ENCODE measurements around the gene C4orf54. TPM values are rescaled to one million over a fixed set of nuclear protein-coding genes. Genes with fewer than 3 reads are reported as not detected.
A peak's percentile ranks its signal among the peaks of the same experiment; 100 is the strongest.

The C4orf54 gene
- total RNA-seq, 1 donor from 2014 or later = not detected

DNA sequence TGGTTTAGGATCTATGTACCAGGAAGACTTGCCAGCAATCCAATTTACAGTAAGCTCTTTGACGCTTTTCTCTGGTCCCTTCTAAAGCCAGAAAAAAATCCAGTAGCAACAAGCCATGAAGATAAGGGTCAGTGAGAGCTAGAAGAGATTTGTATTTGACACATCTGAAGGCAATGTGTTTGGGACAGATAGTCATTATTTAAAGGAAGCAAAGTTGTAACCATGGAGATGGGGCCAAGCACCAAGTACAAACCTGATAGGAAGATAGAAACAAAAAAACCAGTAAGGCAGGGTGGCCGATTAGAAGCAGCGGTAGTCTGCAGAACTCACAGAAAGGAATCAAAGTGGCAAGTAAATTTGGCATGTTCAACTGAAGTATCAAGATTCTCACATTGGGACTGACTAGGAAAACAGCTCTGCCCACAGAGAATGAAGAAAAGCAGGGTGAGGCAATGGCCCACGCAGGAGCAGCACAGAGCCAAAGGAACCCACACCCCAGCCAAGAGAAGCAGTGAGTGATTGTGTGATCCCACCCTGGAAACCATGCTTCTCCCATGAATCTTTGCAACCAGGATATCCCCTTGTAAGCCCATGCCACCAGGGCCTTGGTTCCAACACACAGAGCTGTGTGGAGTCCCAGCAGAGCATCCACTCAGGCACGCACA, 12.9 kb upstream of the C4orf54 start:
- H3K9ac ChIP-seq = no peak overlapping the region
- H4K20me1 ChIP-seq (ENCODE audit: low read depth) = no peaks in the 10 kb centered on the region
- no peaks in the 10 kb centered on the region for H3K9me3 ChIP-seq (ENCODE audit: low read depth)
- no peaks in the 10 kb centered on the region for H3K4me1 ChIP-seq
- peaks cover 3% of the 10 kb centered on the region for H3K36me3 Mint-ChIP-seq
- no peaks in the 10 kb centered on the region for H3K27me3 ChIP-seq
- H3F3A ChIP-seq (ENCODE audit: low read depth) = no peaks in the 10 kb centered on the region
- H3K27me3 Mint-ChIP-seq (ENCODE audit: insufficient read depth, low read depth) = no peaks in the 10 kb centered on the region
- H3K27ac Mint-ChIP-seq = no peak overlapping the region
- no peak for TF ChIP-seq EZH2 (IDR thresholded peaks at IDR 0.05)
- no peak for TF ChIP-seq EZH2phosphoT487 (IDR thresholded peaks at IDR 0.05)
- TF ChIP-seq, protein P1, sequence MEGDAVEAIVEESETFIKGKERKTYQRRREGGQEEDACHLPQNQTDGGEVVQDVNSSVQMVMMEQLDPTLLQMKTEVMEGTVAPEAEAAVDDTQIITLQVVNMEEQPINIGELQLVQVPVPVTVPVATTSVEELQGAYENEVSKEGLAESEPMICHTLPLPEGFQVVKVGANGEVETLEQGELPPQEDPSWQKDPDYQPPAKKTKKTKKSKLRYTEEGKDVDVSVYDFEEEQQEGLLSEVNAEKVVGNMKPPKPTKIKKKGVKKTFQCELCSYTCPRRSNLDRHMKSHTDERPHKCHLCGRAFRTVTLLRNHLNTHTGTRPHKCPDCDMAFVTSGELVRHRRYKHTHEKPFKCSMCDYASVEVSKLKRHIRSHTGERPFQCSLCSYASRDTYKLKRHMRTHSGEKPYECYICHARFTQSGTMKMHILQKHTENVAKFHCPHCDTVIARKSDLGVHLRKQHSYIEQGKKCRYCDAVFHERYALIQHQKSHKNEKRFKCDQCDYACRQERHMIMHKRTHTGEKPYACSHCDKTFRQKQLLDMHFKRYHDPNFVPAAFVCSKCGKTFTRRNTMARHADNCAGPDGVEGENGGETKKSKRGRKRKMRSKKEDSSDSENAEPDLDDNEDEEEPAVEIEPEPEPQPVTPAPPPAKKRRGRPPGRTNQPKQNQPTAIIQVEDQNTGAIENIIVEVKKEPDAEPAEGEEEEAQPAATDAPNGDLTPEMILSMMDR (IDR thresholded peaks at IDR 0.05) = no peak
- no peak for DNase-seq (ENCODE audit: low spot score)
- no peak overlapping the region for H3K4me3 ChIP-seq
- H3K4me2 ChIP-seq = no peak overlapping the region
- peaks cover 21% of the 10 kb centered on the region for H3K9me3 Mint-ChIP-seq
- H3K27ac ChIP-seq = no peak overlapping the region
- H3K79me2 ChIP-seq (ENCODE audit: low read depth) = no peaks in the 10 kb centered on the region
- H3K4me1 Mint-ChIP-seq = peaks cover 8% of the 10 kb centered on the region
- H2AFZ ChIP-seq (replicated peaks) = no peak overlapping the region
- H3K4me3 Mint-ChIP-seq = no peak overlapping the region
- no peaks in the 10 kb centered on the region for H3K36me3 ChIP-seq

DNA sequence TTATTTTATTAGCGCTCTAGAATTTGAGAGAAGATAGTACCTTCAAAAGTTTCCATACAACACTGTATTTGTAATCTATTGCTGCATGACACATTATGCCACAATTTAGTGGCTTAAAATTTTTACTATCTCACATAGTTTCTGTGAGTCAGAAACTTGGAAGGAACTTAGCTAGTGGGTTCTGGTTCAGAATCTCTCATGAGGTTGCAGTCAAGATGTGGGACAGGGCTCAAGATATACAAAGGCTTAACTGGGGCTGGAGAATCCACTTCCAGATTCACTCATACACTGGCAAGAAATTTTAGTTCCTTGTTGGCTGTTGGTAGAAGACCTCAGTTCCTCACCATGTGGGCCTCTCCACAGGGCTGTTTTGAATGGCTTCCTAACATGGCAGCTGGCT, 11.5 kb upstream of the C4orf54 start:
- Mint-ChIP-seq H3K27me3 (ENCODE audit: insufficient read depth, low read depth) (no peaks in the 10 kb centered on the region), H3K27ac (no peak overlapping the region), H3K4me1 (peaks cover 17% of the 10 kb centered on the region), H3K36me3 (peaks cover 3% of the 10 kb centered on the region), H3K9me3 (peaks cover 17% of the 10 kb centered on the region), H3K4me3 (no peak overlapping the region)
- Histone ChIP-seq H3K4me1 (no peaks in the 10 kb centered on the region), H3K27me3 (no peaks in the 10 kb centered on the region), H4K20me1 (ENCODE audit: low read depth) (no peaks in the 10 kb centered on the region), H2AFZ (replicated peaks) (no peak overlapping the region), H3K27ac (no peak overlapping the region), H3K36me3 (no peaks in the 10 kb centered on the region), H3K4me3 (no peak overlapping the region), H3K9me3 (ENCODE audit: low read depth) (no peaks in the 10 kb centered on the region), H3K4me2 (no peak overlapping the region), H3F3A (ENCODE audit: low read depth) (no peaks in the 10 kb centered on the region), H3K9ac (no peak overlapping the region), H3K79me2 (ENCODE audit: low read depth) (no peaks in the 10 kb centered on the region)
- no peak for TF ChIP-seq EZH2 (IDR thresholded peaks at IDR 0.05)
- DNase-seq (ENCODE audit: low spot score) = no peak

DNA sequence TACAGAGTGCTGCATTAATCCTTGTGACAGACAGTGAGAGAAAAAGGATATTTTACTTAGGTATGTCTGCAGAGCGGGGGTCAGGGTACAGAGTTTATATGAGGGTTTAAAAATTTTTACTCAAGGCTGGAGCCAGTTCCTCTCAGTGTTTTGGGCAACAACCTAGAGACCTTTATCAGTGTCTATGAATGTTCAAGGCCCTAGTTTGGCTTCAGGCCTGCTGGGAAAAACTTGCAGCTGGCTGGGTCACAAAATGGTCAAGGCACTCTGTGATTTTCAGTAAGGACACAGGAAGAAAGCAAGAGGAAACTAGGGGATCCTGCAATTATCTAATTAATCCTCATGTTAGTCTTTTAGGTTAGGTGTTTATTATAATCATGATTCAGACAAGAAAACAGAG, 10.8 kb upstream of the C4orf54 start:
- H3K79me2 ChIP-seq (ENCODE audit: low read depth) = no peaks in the 10 kb centered on the region
- no peak overlapping the region for H3K4me3 Mint-ChIP-seq
- no peaks in the 10 kb centered on the region for H3K4me1 ChIP-seq
- H3K9me3 ChIP-seq (ENCODE audit: low read depth) = no peaks in the 10 kb centered on the region
- no peaks in the 10 kb centered on the region for H3K27me3 ChIP-seq
- H4K20me1 ChIP-seq (ENCODE audit: low read depth) = no peaks in the 10 kb centered on the region
- DNase-seq (ENCODE audit: low spot score) = no peak
- no peaks in the 10 kb centered on the region for H3F3A ChIP-seq (ENCODE audit: low read depth)
- peaks cover 13% of the 10 kb centered on the region for H3K9me3 Mint-ChIP-seq
- H3K36me3 ChIP-seq = no peaks in the 10 kb centered on the region
- H3K4me2 ChIP-seq = no peak overlapping the region
- H2AFZ ChIP-seq (replicated peaks) = no peak overlapping the region
- H3K4me3 ChIP-seq = no peak overlapping the region
- H3K9ac ChIP-seq = no peak overlapping the region
- no peaks in the 10 kb centered on the region for H3K27me3 Mint-ChIP-seq (ENCODE audit: insufficient read depth, low read depth)
- H3K27ac Mint-ChIP-seq = no peak overlapping the region
- H3K27ac ChIP-seq = no peak overlapping the region
- TF ChIP-seq EZH2 (IDR thresholded peaks at IDR 0.05) = no peak
- TF ChIP-seq, protein P1 (IDR thresholded peaks at IDR 0.05) = no peak
- no peak for TF ChIP-seq EZH2phosphoT487 (IDR thresholded peaks at IDR 0.05)
- H3K4me1 Mint-ChIP-seq = peaks cover 17% of the 10 kb centered on the region
- H3K36me3 Mint-ChIP-seq = peaks cover 3% of the 10 kb centered on the region

DNA sequence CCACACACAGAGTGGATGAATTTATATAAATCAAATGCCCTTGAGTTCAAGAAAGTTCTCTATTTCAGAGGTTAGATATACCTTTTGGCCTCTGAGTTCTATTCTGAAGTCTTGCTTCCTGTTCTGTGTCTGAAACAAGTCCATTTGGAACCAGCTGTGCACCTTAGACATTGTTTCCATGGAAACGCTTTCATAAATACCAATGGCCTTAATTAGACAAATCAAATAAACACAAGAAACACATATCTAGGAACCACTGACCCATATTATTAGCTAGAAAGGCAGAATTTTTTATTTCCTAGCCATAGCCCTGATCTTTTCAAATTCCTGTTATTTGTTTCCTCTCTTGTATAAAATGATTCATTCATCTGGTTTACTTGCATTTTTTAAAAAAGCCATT, 8.4 kb upstream of the C4orf54 start:
- Histone ChIP-seq H3K27ac (no peak overlapping the region), H3F3A (ENCODE audit: low read depth) (no peaks in the 10 kb centered on the region), H3K4me1 (no peaks in the 10 kb centered on the region), H3K9ac (no peak overlapping the region), H3K79me2 (ENCODE audit: low read depth) (no peaks in the 10 kb centered on the region), H3K27me3 (no peaks in the 10 kb centered on the region), H4K20me1 (ENCODE audit: low read depth) (no peaks in the 10 kb centered on the region), H3K36me3 (no peaks in the 10 kb centered on the region), H2AFZ (replicated peaks) (no peak overlapping the region), H3K4me2 (no peak overlapping the region), H3K9me3 (ENCODE audit: low read depth) (no peaks in the 10 kb centered on the region), H3K4me3 (no peak overlapping the region)
- no peaks in the 10 kb centered on the region for H3K36me3 Mint-ChIP-seq
- H3K9me3 Mint-ChIP-seq = no peaks in the 10 kb centered on the region
- peak overlapping the region; percentile 30 for H3K27ac Mint-ChIP-seq
- no peak overlapping the region for H3K4me3 Mint-ChIP-seq
- H3K4me1 Mint-ChIP-seq = peaks cover 17% of the 10 kb centered on the region
- no peaks in the 10 kb centered on the region for H3K27me3 Mint-ChIP-seq (ENCODE audit: insufficient read depth, low read depth)
- TF ChIP-seq, protein P1 (IDR thresholded peaks at IDR 0.05) = no peak
- TF ChIP-seq EZH2phosphoT487 (IDR thresholded peaks at IDR 0.05) (no peak), EZH2 (IDR thresholded peaks at IDR 0.05) (no peak)
- DNase-seq (ENCODE audit: low spot score) = no peak
